Activated naive CD8-positive, alpha-beta T cell treated with anti-CD3 and anti-CD28 coated beads, Interleukin-2, amount 50 U/mL, for 24 hours (primary cell): ENCODE results near the gene TF.

Source experiments
- ATAC-seq: fragments of 150-1000 bp; cut with Tn5 transposase; one replicate; pipeline ENCODE4 v1.10.0; 2021
- DNase-seq: peaks from one replicate; pipeline ENCODE4 v3.0.0; 2021
- H3K27ac Mint-ChIP-seq: one replicate; pipeline ENCODE4 v1.8.0; 2021; ENCODE audit warnings: mild to moderate bottlenecking, mixed read lengths
- H3K27me3 Mint-ChIP-seq: one replicate; pipeline ENCODE4 v1.8.0; 2021; ENCODE audit warnings: mixed read lengths
- H3K36me3 Mint-ChIP-seq: one replicate; pipeline ENCODE4 v1.8.0; 2021; ENCODE audit warnings: low read depth, mixed read lengths
- H3K4me1 Mint-ChIP-seq: one replicate; pipeline ENCODE4 v1.8.0; 2021; ENCODE audit warnings: mixed read lengths
- H3K4me3 Mint-ChIP-seq: one replicate; pipeline ENCODE4 v1.8.0; 2021; ENCODE audit warnings: mild to moderate bottlenecking, moderate library complexity, mixed read lengths
- H3K9me3 Mint-ChIP-seq: one replicate; pipeline ENCODE4 v1.8.0; 2021; ENCODE audit warnings: mixed read lengths

Gene TF

GRCh38 chr3:133754973-133755828, 9.0 kb downstream of the TF start:
- Mint-ChIP-seq H3K4me1 (no peaks in the 10 kb centered on the region), H3K36me3 (no peaks in the 10 kb centered on the region), H3K27me3 (peaks cover 2% of the 10 kb centered on the region), H3K27ac (no peak overlapping the region), H3K9me3 (no peaks in the 10 kb centered on the region), H3K4me3 (no peak overlapping the region)
- no peak for ATAC-seq
- DNase-seq, result no peak

GRCh38 chr3:133756716-133757694, 10.8 kb downstream of the TF start:
- DNase-seq (no peak), ATAC-seq (no peak)
- Mint-ChIP-seq H3K27ac (no peak overlapping the region), H3K4me1 (no peaks in the 10 kb centered on the region), H3K36me3 (no peaks in the 10 kb centered on the region), H3K9me3 (no peaks in the 10 kb centered on the region), H3K27me3 (no peaks in the 10 kb centered on the region), H3K4me3 (no peak overlapping the region)

- no peak overlapping the region for H3K4me3 Mint-ChIP-seq
- no peak for DNase-seq
- no peaks in the 10 kb centered on the region for H3K27me3 Mint-ChIP-seq
- H3K36me3 Mint-ChIP-seq, result no peaks in the 10 kb centered on the region
- no peaks in the 10 kb centered on the region for H3K9me3 Mint-ChIP-seq
- ATAC-seq, result no peak
- H3K4me1 Mint-ChIP-seq, result no peaks in the 10 kb centered on the region
- H3K27ac Mint-ChIP-seq, result no peak overlapping the region
Measured at GRCh38 chr3:133757701-133758567, 11.7 kb downstream of the TF start.

- no peak overlapping the region for H3K4me3 Mint-ChIP-seq
- H3K36me3 Mint-ChIP-seq, result no peaks in the 10 kb centered on the region
- no peaks in the 10 kb centered on the region for H3K4me1 Mint-ChIP-seq
- ATAC-seq, result no peak
- no peak overlapping the region for H3K27ac Mint-ChIP-seq
- DNase-seq, result no peak
- H3K9me3 Mint-ChIP-seq, result no peaks in the 10 kb centered on the region
- no peaks in the 10 kb centered on the region for H3K27me3 Mint-ChIP-seq
Measured at GRCh38 chr3:133758568-133758928, 12.4 kb downstream of the TF start.

GRCh38 chr3:133758964-133759739, 13.0 kb downstream of the TF start:
- H3K4me3 Mint-ChIP-seq, result no peak overlapping the region
- no peaks in the 10 kb centered on the region for H3K9me3 Mint-ChIP-seq
- DNase-seq, result no peak
- no peaks in the 10 kb centered on the region for H3K36me3 Mint-ChIP-seq
- H3K4me1 Mint-ChIP-seq, result no peaks in the 10 kb centered on the region
- no peak overlapping the region for H3K27ac Mint-ChIP-seq
- no peaks in the 10 kb centered on the region for H3K27me3 Mint-ChIP-seq
- ATAC-seq, result no peak

- no peak overlapping the region for H3K27ac Mint-ChIP-seq
- ATAC-seq (no peak), DNase-seq (no peak)
- H3K9me3 Mint-ChIP-seq, result no peaks in the 10 kb centered on the region
- no peaks in the 10 kb centered on the region for H3K36me3 Mint-ChIP-seq
- H3K27me3 Mint-ChIP-seq, result no peaks in the 10 kb centered on the region
- H3K4me1 Mint-ChIP-seq, result no peaks in the 10 kb centered on the region
- H3K4me3 Mint-ChIP-seq, result no peak overlapping the region
Measured at GRCh38 chr3:133759740-133760305, 13.6 kb downstream of the TF start.

- no peak overlapping the region for H3K4me3 Mint-ChIP-seq
- H3K36me3 Mint-ChIP-seq, result no peaks in the 10 kb centered on the region
- ATAC-seq, result no peak
- no peaks in the 10 kb centered on the region for H3K4me1 Mint-ChIP-seq
- H3K27me3 Mint-ChIP-seq, result no peaks in the 10 kb centered on the region
- no peaks in the 10 kb centered on the region for H3K9me3 Mint-ChIP-seq
- no peak for DNase-seq
- H3K27ac Mint-ChIP-seq, result no peak overlapping the region
Measured at GRCh38 chr3:133760916-133761315, 14.7 kb downstream of the TF start.

- H3K9me3 Mint-ChIP-seq, result no peaks in the 10 kb centered on the region
- no peaks in the 10 kb centered on the region for H3K27me3 Mint-ChIP-seq
- ATAC-seq (no peak), DNase-seq (no peak)
- no peaks in the 10 kb centered on the region for H3K36me3 Mint-ChIP-seq
- no peaks in the 10 kb centered on the region for H3K4me1 Mint-ChIP-seq
- no peak overlapping the region for H3K4me3 Mint-ChIP-seq
- no peak overlapping the region for H3K27ac Mint-ChIP-seq
Measured at GRCh38 chr3:133761605-133762484, 15.7 kb downstream of the TF start.

- H3K4me3 Mint-ChIP-seq, result no peak overlapping the region
- H3K27me3 Mint-ChIP-seq, result no peaks in the 10 kb centered on the region
- H3K4me1 Mint-ChIP-seq, result no peaks in the 10 kb centered on the region
- no peaks in the 10 kb centered on the region for H3K9me3 Mint-ChIP-seq
- H3K36me3 Mint-ChIP-seq, result no peaks in the 10 kb centered on the region
- H3K27ac Mint-ChIP-seq, result no peak overlapping the region
- DNase-seq (no peak), ATAC-seq (no peak)
Measured at GRCh38 chr3:133762539-133762938, 16.3 kb downstream of the TF start.

- no peaks in the 10 kb centered on the region for H3K27me3 Mint-ChIP-seq
- no peak overlapping the region for H3K4me3 Mint-ChIP-seq
- no peaks in the 10 kb centered on the region for H3K36me3 Mint-ChIP-seq
- no peaks in the 10 kb centered on the region for H3K4me1 Mint-ChIP-seq
- ATAC-seq (no peak), DNase-seq (no peak)
- H3K27ac Mint-ChIP-seq, result no peak overlapping the region
- no peaks in the 10 kb centered on the region for H3K9me3 Mint-ChIP-seq
Measured at GRCh38 chr3:133763797-133764683, 17.8 kb downstream of the TF start.

GRCh38 chr3:133765256-133765655, 19.1 kb downstream of the TF start:
- Mint-ChIP-seq H3K4me3 (no peak overlapping the region), H3K27me3 (no peaks in the 10 kb centered on the region), H3K4me1 (no peaks in the 10 kb centered on the region), H3K27ac (no peak overlapping the region), H3K9me3 (no peaks in the 10 kb centered on the region), H3K36me3 (no peaks in the 10 kb centered on the region)
- ATAC-seq, result no peak
- DNase-seq, result no peak

GRCh38 chr3:133767607-133768006, 21.4 kb downstream of the TF start:
- Mint-ChIP-seq H3K4me3 (no peak overlapping the region), H3K36me3 (no peaks in the 10 kb centered on the region), H3K27me3 (no peaks in the 10 kb centered on the region), H3K9me3 (no peaks in the 10 kb centered on the region), H3K4me1 (no peaks in the 10 kb centered on the region), H3K27ac (no peak overlapping the region)
- ATAC-seq (no peak), DNase-seq (no peak)
